NT2/D1 (cell line): ENCODE data around the gene RNF215.

Experiments
- DNase-seq: peaks from one replicate; pipeline ENCODE4 v3.0.0-alpha.2; 2011; ENCODE audit warnings: low read depth, low spot score
- H3K27me3 ChIP-seq: 2 replicates; pipeline ENCODE4 v1.6.0; 2011; ENCODE audit warnings: mild to moderate bottlenecking; ENCODE audit not compliant: insufficient read length, insufficient read depth
- H3K36me3 ChIP-seq: 2 replicates; pipeline ENCODE4 v1.6.1; 2011; ENCODE audit warnings: mild to moderate bottlenecking, low read length, mixed read lengths; ENCODE audit not compliant: insufficient read depth, insufficient read length
- H3K4me1 ChIP-seq: 2 replicates; pipeline ENCODE4 v1.5.1; 2011; ENCODE audit not compliant: insufficient read depth, insufficient read length
- H3K4me3 ChIP-seq: 2 replicates; pipeline ENCODE4 v1.5.1; 2011; ENCODE audit warnings: low read depth; ENCODE audit not compliant: insufficient read length
- H3K9ac ChIP-seq: 2 replicates; pipeline ENCODE4 v1.6.0; 2011; ENCODE audit warnings: low read depth; ENCODE audit not compliant: insufficient read length
- H3K9me3 ChIP-seq: 2 replicates; pipeline ENCODE4 v1.5.1; 2011; ENCODE audit warnings: mild to moderate bottlenecking, low read length; ENCODE audit not compliant: insufficient read depth
- SUZ12 ChIP-seq: IDR thresholded peaks from 2 replicates; pipeline ENCODE4 v1.6.1; 2011; ENCODE audit not compliant: insufficient read length, insufficient read depth; ENCODE audit errors: extremely low read depth
- YY1 ChIP-seq: IDR thresholded peaks from 2 replicates; pipeline ENCODE4 v1.6.1; 2011; ENCODE audit not compliant: insufficient read length, insufficient read depth
- ZNF274 ChIP-seq: IDR thresholded peaks from 2 replicates; pipeline ENCODE4 v1.6.1; 2011; ENCODE audit warnings: mild to moderate bottlenecking, low read depth, low read length

Gene RNF215

GRCh38 chr22:30356449-30357235 lies 30.6 kb downstream of the RNF215 start, which contains the start of the genes CCDC157 and SF3A1:
TSS of gene CCDC157 (plus strand) at chr22:30357007. CDS start at chr22:30366001, 8,994 bp downstream.
TSS of gene SF3A1 (minus strand) at chr22:30356894. CDS start at chr22:30356792, 102 bp downstream.
- peaks cover 7% of the 10 kb centered on the region for H3K4me1 ChIP-seq
- peak; percentile 75 for DNase-seq

GRCh38 chr22:30354644-30355043 lies 32.6 kb downstream of the RNF215 start:
- Histone ChIP-seq H3K27me3 (no peaks in the 10 kb centered on the region), H3K4me1 (peaks cover 7% of the 10 kb centered on the region), H3K36me3 (peaks cover 55% of the 10 kb centered on the region), H3K4me3 (no peak overlapping the region), H3K9ac (no peak overlapping the region), H3K9me3 (no peaks in the 10 kb centered on the region)
- no peak for TF ChIP-seq YY1
- no peak for TF ChIP-seq SUZ12
- no peak for TF ChIP-seq ZNF274
- DNase-seq = no peak

More at GRCh38 chr22:30356449-30357235, 30.6 kb downstream of the RNF215 start, which contains the start of the genes CCDC157 and SF3A1:
- H3K9me3 ChIP-seq = no peaks in the 10 kb centered on the region
- TF ChIP-seq YY1 (peak; percentile 85), SUZ12 (no peak)
- no peaks in the 10 kb centered on the region for H3K27me3 ChIP-seq
- H3K4me3 ChIP-seq = peak within 1 kb of the TSS; percentile 83
- H3K9ac ChIP-seq = peak within 1 kb of the TSS; percentile 95
- peaks cover 37% of the 10 kb centered on the region for H3K36me3 ChIP-seq

GRCh38 chr22:30351226-30351625 lies 36.0 kb downstream of the RNF215 start:
- TF ChIP-seq ZNF274 (no peak), SUZ12 (no peak), YY1 (no peak)
- Histone ChIP-seq H3K4me1 (peaks cover 5% of the 10 kb centered on the region), H3K27me3 (no peaks in the 10 kb centered on the region), H3K9ac (no peak overlapping the region), H3K4me3 (no peak overlapping the region), H3K9me3 (no peaks in the 10 kb centered on the region), H3K36me3 (peaks cover 80% of the 10 kb centered on the region)
- no peak for DNase-seq

- Histone ChIP-seq H3K4me3 (no peak overlapping the region), H3K36me3 (peaks cover 91% of the 10 kb centered on the region), H3K9ac (no peak overlapping the region), H3K27me3 (no peaks in the 10 kb centered on the region), H3K4me1 (no peaks in the 10 kb centered on the region), H3K9me3 (no peaks in the 10 kb centered on the region)
- no peak for DNase-seq
- TF ChIP-seq ZNF274 (no peak), YY1 (no peak), SUZ12 (no peak)
Observed at GRCh38 chr22:30348809-30349208, 38.4 kb downstream of the RNF215 start.

- peaks cover 93% of the 10 kb centered on the region for H3K36me3 ChIP-seq
- TF ChIP-seq ZNF274 = no peak
- no peak for TF ChIP-seq YY1
- TF ChIP-seq SUZ12 = no peak
- no peaks in the 10 kb centered on the region for H3K27me3 ChIP-seq
- H3K9ac ChIP-seq = no peak overlapping the region
- H3K4me1 ChIP-seq = no peaks in the 10 kb centered on the region
- no peak for DNase-seq
- H3K9me3 ChIP-seq = no peaks in the 10 kb centered on the region
- H3K4me3 ChIP-seq = no peak overlapping the region
Observed at GRCh38 chr22:30348404-30348803, 38.8 kb downstream of the RNF215 start.

- no peak overlapping the region for H3K4me3 ChIP-seq
- H3K36me3 ChIP-seq = peaks cover 96% of the 10 kb centered on the region
- TF ChIP-seq ZNF274 (no peak), YY1 (no peak), SUZ12 (no peak)
Observed at GRCh38 chr22:30347255-30347892, 39.8 kb downstream of the RNF215 start.

GRCh38 chr22:30344447-30345200 lies 42.6 kb downstream of the RNF215 start:
- TF ChIP-seq YY1 = no peak
- no peak for TF ChIP-seq SUZ12
- TF ChIP-seq ZNF274 = no peak
- no peaks in the 10 kb centered on the region for H3K4me1 ChIP-seq
- no peaks in the 10 kb centered on the region for H3K9me3 ChIP-seq
- no peak overlapping the region for H3K9ac ChIP-seq
- no peaks in the 10 kb centered on the region for H3K27me3 ChIP-seq
- peaks cover 96% of the 10 kb centered on the region for H3K36me3 ChIP-seq
- DNase-seq = no peak
- no peak overlapping the region for H3K4me3 ChIP-seq

More at GRCh38 chr22:30347255-30347892, 39.8 kb downstream of the RNF215 start:
- DNase-seq = no peak
- H3K4me1 ChIP-seq = no peaks in the 10 kb centered on the region
- no peaks in the 10 kb centered on the region for H3K9me3 ChIP-seq
- H3K27me3 ChIP-seq = no peaks in the 10 kb centered on the region
- no peak overlapping the region for H3K9ac ChIP-seq
